HEK293 (cell line): Measurements from ENCODE around the gene ATRNL1.

Experiments used
- CTCF ChIA-PET: fragments of 350-600 bp; formaldehyde crosslinking; extraction: SDS; loops from one replicate; lab custom pipeline; 2021; ENCODE audit warnings: antibody characterized with exemption; lab: Yijun Ruan, JAX
- POLR2A ChIA-PET: fragments of 300-600 bp; formaldehyde crosslinking; extraction: SDS; loops from one replicate; lab custom pipeline; 2020; ENCODE audit warnings: antibody characterized with exemption, inconsistent platforms; lab: Yijun Ruan, JAX
- H3K27ac ChIP-seq: fragments of 200-500 bp; sonication (Bioruptor generic); 2 replicates; pipeline ENCODE4 v1.5.1; 2014; ENCODE audit warnings: low read depth, low read length, control low read depth, inconsistent platforms; ENCODE audit errors: extremely low read depth
- H3K36me3 ChIP-seq, 2 experiments: fragments of 200-500 bp in 1 of 2; sonication (Bioruptor generic) in 1 of 2; 1 replicate in 1 of 2; 2 replicates in 1 of 2; pipeline ENCODE4 v1.5.1; 2014 to 2017; ENCODE audit warnings: inconsistent platforms in 2 of 2, low read length in 2 of 2; ENCODE audit not compliant: control insufficient read depth in 2 of 2, insufficient read depth in 1 of 2
- H3K4me1 ChIP-seq: fragments of 200-500 bp; sonication (Bioruptor generic); 2 replicates; pipeline ENCODE4 v1.5.1; 2014; ENCODE audit warnings: mild to moderate bottlenecking, low read length, inconsistent platforms; ENCODE audit not compliant: control insufficient read depth, insufficient read depth
- H3K4me3 ChIP-seq: 2 replicates; pipeline ENCODE4 v1.5.1; 2011; ENCODE audit warnings: low read depth, mild to moderate bottlenecking, control low read depth, low read length, moderate library complexity
- H3K9me3 ChIP-seq: fragments of 200-500 bp; sonication (Bioruptor generic); 2 replicates; pipeline ENCODE4 v1.5.1; 2014; ENCODE audit warnings: low read depth, low read length, inconsistent platforms; ENCODE audit not compliant: control insufficient read depth, insufficient read depth
- BCL6B ChIP-seq: fragments of 450-650 bp; formaldehyde crosslinking; IDR thresholded peaks from 2 replicates; pipeline ENCODE4 v1.5.1; 2017; ENCODE audit warnings: missing biosample characterization, missing genetic modification characterization
- HOXD13 ChIP-seq: sonication (generic); formaldehyde crosslinking; IDR thresholded peaks from 2 replicates; pipeline ENCODE4 v1.8.0; 2022; ENCODE audit warnings: missing genetic modification reagents, borderline replicate concordance
- KLF1 ChIP-seq: fragments of 450-650 bp; formaldehyde crosslinking; IDR thresholded peaks from 2 replicates; pipeline ENCODE4 v1.5.1; 2016; ENCODE audit warnings: missing biosample characterization, missing genetic modification characterization
- OVOL3 ChIP-seq: fragments of 450-650 bp; formaldehyde crosslinking; IDR thresholded peaks from 2 replicates; pipeline ENCODE4 v1.5.1; 2016; ENCODE audit warnings: missing biosample characterization, missing genetic modification characterization
- PATZ1 ChIP-seq: fragments of 450-650 bp; formaldehyde crosslinking; IDR thresholded peaks from 2 replicates; pipeline ENCODE4 v1.5.1; 2016; ENCODE audit warnings: missing biosample characterization, missing genetic modification characterization
- PRDM10 ChIP-seq: fragments of 450-650 bp; formaldehyde crosslinking; IDR thresholded peaks from 2 replicates; pipeline ENCODE4 v1.5.1; 2016; ENCODE audit warnings: missing biosample characterization, missing genetic modification characterization
- RBAK ChIP-seq: fragments of 450-650 bp; formaldehyde crosslinking; IDR thresholded peaks from 2 replicates; pipeline ENCODE4 v1.5.1; 2016; ENCODE audit warnings: missing biosample characterization, missing genetic modification characterization
- SP2 ChIP-seq: fragments of 450-650 bp; formaldehyde crosslinking; IDR thresholded peaks from 2 replicates; pipeline ENCODE4 v1.5.1; 2016; ENCODE audit warnings: missing biosample characterization, missing genetic modification characterization
- WT1 ChIP-seq: fragments of 450-650 bp; formaldehyde crosslinking; IDR thresholded peaks from 2 replicates; pipeline ENCODE4 v1.5.1; 2016; ENCODE audit warnings: missing biosample characterization, missing genetic modification characterization
- ZBTB44 ChIP-seq: fragments of 450-650 bp; IDR thresholded peaks from 2 replicates; pipeline ENCODE4 v1.5.1; 2018; ENCODE audit warnings: missing biosample characterization, mild to moderate bottlenecking, missing genetic modification characterization
- ZEB2 ChIP-seq: fragments of 450-650 bp; formaldehyde crosslinking; IDR thresholded peaks from 2 replicates; pipeline ENCODE4 v1.5.1; 2016; ENCODE audit warnings: missing biosample characterization, missing genetic modification characterization
- ZNF148 ChIP-seq: fragments of 450-650 bp; formaldehyde crosslinking; IDR thresholded peaks from 2 replicates; pipeline ENCODE4 v1.5.0; 2017; ENCODE audit warnings: missing biosample characterization, missing genetic modification characterization, borderline replicate concordance
- ZNF169 ChIP-seq: fragments of 450-650 bp; formaldehyde crosslinking; IDR thresholded peaks from 2 replicates; pipeline ENCODE4 v1.5.1; 2016; ENCODE audit warnings: missing biosample characterization, missing genetic modification characterization
- ZNF211 ChIP-seq: fragments of 450-650 bp; formaldehyde crosslinking; IDR thresholded peaks from 2 replicates; pipeline ENCODE4 v1.5.1; 2016; ENCODE audit warnings: low read depth, missing biosample characterization, missing genetic modification characterization
- ZNF221 ChIP-seq: fragments of 450-650 bp; formaldehyde crosslinking; IDR thresholded peaks from 2 replicates; pipeline ENCODE4 v1.5.1; 2017; ENCODE audit warnings: missing biosample characterization, missing genetic modification characterization, borderline replicate concordance
- ZNF335 ChIP-seq: fragments of 450-650 bp; formaldehyde crosslinking; conservative IDR thresholded peaks from 2 replicates; pipeline ENCODE4 v1.5.1; 2016; ENCODE audit warnings: missing biosample characterization, missing genetic modification characterization
- ZNF514 ChIP-seq: fragments of 450-650 bp; formaldehyde crosslinking; IDR thresholded peaks from 2 replicates; pipeline ENCODE4 v1.5.1; 2016; ENCODE audit warnings: missing biosample characterization, missing genetic modification characterization
- ZNF621 ChIP-seq: fragments of 450-650 bp; formaldehyde crosslinking; IDR thresholded peaks from 2 replicates; pipeline ENCODE4 v1.5.1; 2017; ENCODE audit warnings: missing biosample characterization, missing genetic modification characterization
- ZNF792 ChIP-seq: fragments of 450-650 bp; formaldehyde crosslinking; IDR thresholded peaks from 2 replicates; pipeline ENCODE4 v1.5.1; 2016; ENCODE audit warnings: missing biosample characterization, missing genetic modification characterization
- ZXDB ChIP-seq: fragments of 450-650 bp; formaldehyde crosslinking; IDR thresholded peaks from 2 replicates; pipeline ENCODE4 v1.5.1; 2016; ENCODE audit warnings: missing biosample characterization, missing genetic modification characterization

Gene ATRNL1

GRCh38 chr10:115818012-115818411 lies 724.8 kb downstream of the ATRNL1 start:
- no peak for TF ChIP-seq SP2 (tag by site-specific recombination)
- TF ChIP-seq ZNF148 (tag by site-specific recombination), result no peak
- TF ChIP-seq ZEB2, result no peak
- no peak for TF ChIP-seq ZXDB (tag by site-specific recombination)
- TF ChIP-seq ZNF169, result no peak
- no peak for TF ChIP-seq ZNF335
- no peak for TF ChIP-seq WT1 (tag by site-specific recombination)
- TF ChIP-seq PRDM10 (tag by site-specific recombination), result no peak
- TF ChIP-seq ZNF621, result no peak
- no peak for TF ChIP-seq ZNF792 (tag by site-specific recombination)
- POLR2A ChIA-PET, result no interaction called here
- H3K36me3 ChIP-seq, result no peaks in the 10 kb centered on the region
- CTCF ChIA-PET, result no interaction called here
- no peak overlapping the region for H3K4me3 ChIP-seq
- no peaks in the 10 kb centered on the region for H3K4me1 ChIP-seq
- no peak overlapping the region for H3K27ac ChIP-seq
- H3K9me3 ChIP-seq, result no peaks in the 10 kb centered on the region

GRCh38 chr10:115826396-115826795 lies 733.2 kb downstream of the ATRNL1 start:
- H3K36me3 ChIP-seq, result no peaks in the 10 kb centered on the region
- TF ChIP-seq ZNF221 (tag by site-specific recombination), result no peak
- no peak for TF ChIP-seq ZNF621
- TF ChIP-seq PATZ1 (tag by site-specific recombination), result no peak
- TF ChIP-seq ZBTB44 (tag by site-specific recombination), result no peak
- TF ChIP-seq HOXD13 (CRISPR knock-in tag), result no peak
- TF ChIP-seq KLF1, result no peak
- TF ChIP-seq ZNF514, result no peak
- no peak for TF ChIP-seq ZNF211 (tag by site-specific recombination)
- no peak for TF ChIP-seq RBAK (tag by site-specific recombination)
- TF ChIP-seq BCL6B, result no peak
- no peak for TF ChIP-seq OVOL3 (tag by site-specific recombination)
- POLR2A ChIA-PET, result no interaction called here
- no peak overlapping the region for H3K4me3 ChIP-seq
- CTCF ChIA-PET, result no interaction called here
- no peak overlapping the region for H3K27ac ChIP-seq
- no peaks in the 10 kb centered on the region for H3K4me1 ChIP-seq
- no peaks in the 10 kb centered on the region for H3K9me3 ChIP-seq
